HG02623 (cell line): ENCODE results near the gene RNF130.
A peak's percentile ranks its signal among the peaks of the same experiment; 100 is the strongest.

Source experiments
- ATAC-seq: cut with Tn5 transposase; IDR thresholded peaks from one replicate; pipeline ENCODE4 v1.9.1; 2021; ENCODE audit warnings: moderate library complexity; ENCODE audit not compliant: unreplicated experiment

RNF130 gene

DNA sequence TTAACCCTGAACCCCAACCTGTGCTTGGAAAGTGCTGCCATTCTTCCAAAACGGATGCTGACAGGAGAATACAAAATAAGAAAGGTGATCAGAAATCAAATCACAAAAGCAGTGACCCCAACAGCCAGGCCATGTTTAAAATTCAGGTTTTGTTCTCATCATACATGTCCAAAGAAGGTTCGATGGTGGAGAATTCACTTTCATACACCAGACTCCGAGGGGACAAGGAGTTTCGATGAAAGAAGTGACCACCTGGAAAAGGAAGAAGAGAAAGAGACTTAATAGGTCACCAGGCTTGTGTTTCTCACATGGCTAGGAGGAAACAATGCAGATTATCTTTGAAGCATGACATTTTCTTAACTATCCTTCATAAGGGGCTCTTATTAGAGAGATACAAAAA is 151.4 kb downstream of the RNF130 start:
- no peak for ATAC-seq

DNA sequence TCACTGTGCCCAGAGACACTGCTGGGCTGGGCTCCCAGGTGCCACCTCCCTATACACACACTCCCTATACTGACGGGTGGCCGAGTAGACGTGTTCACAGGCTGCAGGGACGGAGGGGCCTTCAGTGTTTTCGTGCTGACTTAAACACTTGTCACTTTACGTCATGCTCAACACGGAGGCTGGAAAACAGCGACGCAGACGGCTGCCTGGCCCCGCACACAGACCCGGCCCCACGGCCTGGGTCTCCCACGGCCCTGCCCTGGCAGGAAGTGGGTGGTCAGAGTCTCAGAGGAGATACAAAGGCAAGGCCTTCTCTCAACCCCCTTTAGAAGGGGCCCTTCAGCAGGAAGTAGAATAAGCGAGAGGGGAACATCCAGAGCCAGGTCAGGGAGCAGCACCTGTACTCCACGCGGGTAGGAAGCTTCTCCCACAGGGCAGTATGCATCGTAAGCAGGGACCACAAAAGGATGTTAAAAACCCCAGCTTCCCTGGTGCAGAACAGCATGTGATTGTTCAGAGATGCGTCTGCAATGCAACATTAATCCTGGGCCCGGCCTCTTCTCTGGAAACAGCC is 152.0 kb downstream of the RNF130 start:
- no peak for ATAC-seq

DNA sequence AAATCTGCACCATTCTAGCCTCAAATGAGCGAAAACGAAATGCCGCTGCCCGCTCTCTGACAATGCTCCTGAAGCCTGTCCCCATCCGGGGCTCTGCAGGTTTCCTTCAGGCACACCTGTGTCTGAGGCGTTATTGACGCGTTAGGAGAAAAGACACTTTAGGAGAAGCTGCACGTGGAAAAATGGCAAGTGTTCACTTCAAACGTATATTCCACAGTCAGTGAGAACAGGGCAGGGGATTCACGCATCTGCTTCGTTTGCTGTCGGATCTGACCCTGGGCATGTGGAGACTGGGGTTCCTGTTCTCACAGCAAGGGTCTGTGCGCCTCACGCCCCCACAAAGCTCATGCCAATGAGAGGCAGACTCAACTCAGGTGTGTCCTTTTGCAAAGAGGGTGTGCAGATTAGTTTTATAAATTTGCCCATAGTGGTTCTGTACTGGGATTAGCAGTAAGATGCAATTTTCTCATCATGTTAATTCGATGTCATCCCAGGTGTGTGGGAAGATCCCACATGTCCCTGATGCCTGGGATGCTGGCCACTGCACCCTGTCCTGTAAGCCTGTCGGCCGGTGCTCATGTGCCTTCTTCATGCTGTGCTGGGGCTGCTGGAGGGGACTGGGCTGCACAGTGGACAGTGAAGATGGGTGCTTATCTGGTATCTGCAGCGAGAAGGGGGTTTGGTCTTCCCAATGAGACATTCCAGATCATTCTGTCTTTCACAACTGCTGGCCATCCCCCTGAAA is 152.6 kb downstream of the RNF130 start:
- no peak for ATAC-seq

DNA sequence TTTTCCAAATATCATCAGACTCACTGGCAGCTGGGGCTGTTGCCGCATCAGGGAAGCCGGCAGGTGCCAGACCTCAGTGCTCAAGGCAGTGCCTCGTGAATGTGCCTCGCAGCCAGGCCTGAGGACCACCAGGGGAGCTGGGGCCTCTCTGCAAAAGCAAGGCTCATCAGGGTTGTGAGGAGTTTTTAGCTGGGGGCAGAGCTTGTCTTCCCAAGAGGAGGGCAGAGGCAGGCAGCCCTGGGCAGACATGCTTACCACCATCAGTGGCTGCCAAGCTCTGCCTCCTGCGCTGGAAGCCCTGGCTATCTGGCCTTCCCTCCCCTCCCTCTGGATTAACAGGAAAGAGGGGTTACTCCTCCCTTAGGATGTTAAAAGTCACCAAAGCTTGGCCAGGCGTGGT is 155.0 kb downstream of the RNF130 start:
- ATAC-seq = no peak

DNA sequence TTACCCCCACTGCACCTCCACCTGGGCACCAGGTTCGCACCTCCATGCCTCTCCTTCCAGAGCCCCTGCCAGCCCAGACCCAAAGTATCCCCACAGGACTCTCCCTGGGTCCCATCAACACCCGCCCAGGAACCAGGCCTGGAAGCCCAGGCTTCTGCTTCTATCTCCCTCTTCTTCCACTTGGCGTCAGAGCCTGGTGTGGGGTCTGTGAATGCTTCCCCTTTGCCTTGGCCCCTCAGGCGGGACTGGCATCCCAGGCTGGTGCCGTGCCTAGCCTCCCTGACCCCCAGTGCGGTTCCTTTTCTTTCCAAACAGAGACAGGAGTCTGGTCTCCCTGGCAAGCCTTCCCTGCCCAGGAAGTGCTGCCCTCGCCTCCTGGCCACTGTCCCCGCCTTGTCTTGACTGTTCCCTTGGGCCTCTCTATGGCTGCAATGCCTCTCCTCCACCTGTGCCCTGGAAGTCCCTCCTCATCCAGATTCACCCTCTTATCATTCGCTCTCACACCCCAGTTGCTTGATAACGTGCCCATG is 156.1 kb downstream of the RNF130 start:
- no peak for ATAC-seq

DNA sequence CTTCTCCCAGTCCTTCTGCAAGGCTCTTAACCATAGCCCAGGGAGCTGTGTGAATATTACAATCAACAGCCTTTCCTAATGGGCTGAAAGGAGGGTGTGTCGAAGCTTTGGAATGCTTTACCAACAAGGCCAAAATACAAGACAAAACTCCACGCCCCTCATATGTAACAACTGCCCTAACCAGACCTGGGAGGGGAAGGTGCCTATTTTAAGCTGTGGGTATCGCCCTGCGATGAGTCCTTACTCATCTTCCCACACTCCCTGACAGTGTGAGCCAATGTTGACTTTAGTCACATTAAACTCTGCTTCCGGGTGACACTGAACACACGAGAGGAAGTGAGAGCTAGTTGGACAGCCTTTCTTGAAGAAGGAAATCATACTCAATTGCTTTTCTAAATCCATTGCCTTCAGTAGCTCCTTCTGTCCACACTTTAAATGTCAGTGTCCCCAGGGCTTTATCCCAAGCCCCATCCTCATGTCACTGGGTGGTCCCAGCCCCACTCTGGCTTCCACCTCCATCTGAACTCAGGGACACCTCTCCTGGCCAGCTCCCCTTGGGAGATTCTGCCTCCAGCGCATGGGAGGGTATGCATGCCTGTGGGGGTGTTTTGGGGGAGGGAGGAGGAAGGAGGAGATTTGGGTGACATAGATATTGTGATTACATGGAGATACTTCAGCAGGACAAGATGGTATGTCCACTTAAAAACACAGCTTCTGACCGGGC is 157.4 kb downstream of the RNF130 start:
- no peak for ATAC-seq

DNA sequence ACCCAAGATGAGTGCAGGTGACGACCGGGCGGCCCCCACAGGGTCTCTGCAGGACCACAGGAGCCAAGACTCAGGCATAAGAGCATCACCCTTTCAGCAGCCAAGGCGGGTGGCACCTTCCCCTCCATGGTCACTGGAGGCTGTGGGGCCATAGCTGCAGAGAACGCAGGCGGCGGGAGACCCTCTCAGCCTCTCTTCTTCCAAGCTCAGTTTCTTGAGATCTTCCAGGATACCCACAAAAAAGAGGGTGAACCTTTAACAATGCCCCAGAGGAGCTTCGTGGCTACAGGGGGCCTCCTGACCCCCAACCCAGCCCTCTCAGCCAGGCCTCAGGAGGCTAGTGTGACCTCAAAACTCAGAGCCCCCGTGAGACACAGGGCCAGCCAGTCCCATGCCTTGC is 158.1 kb downstream of the RNF130 start:
- ATAC-seq = no peak

DNA sequence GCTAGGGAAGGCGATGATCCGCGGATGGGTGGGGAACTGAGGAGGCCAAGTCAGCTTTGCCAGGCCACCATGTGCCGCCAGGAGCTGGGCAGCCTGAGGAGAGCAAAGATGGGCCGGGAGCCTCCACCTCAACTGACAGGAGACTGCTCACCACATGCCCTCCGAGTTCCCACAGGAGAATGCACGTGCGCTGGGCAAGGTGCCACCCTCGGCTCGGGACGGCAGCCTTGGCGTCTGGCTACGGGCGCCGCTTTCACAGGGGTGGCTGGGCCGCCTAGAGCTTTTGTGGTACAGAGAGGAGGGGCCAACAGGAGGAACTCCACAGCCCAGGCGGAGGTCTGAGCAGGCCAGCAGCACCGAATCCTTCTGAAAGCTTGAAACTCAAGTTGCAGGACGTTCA is 158.6 kb downstream of the RNF130 start:
- ATAC-seq = no peak

DNA sequence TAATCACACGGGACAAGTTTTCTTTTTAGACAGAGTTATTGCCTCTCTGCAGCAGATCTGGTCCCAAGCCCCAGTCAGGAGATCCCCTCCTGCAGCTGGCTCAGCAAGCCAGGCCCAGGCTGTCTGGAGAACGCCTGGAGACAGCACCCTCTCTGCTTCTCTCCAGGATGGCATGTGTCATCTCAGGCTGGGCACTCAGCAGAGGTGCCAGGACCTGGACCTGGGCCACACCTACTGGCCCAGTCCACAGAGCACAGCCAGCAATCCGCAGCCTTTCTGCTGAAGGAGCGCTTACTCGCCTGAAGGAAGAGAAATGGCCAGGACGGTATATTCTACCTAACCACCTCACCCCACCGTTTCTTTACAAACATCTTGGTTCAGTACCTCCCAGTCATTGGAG is 159.2 kb downstream of the RNF130 start:
- no peak for ATAC-seq

DNA sequence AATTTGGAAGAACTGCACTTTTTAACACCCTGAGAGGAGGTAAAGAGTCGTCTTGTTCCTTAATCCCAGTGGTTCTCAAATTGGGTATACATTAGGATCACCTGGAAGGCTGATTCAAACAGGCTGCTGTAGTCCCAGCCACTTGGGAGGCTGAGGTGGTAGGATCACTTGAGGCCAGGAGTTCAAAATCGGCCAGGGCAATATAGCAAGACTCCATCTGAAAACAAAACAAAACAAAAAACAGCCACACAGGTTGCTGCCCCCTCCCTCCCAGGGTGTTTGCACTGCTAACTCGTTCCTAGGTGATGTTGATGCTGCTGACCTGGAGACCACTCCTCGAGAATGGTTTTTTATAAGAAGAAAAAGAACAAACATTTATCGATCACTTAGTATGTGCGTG is 162.3 kb downstream of the RNF130 start:
- ATAC-seq = no peak

DNA sequence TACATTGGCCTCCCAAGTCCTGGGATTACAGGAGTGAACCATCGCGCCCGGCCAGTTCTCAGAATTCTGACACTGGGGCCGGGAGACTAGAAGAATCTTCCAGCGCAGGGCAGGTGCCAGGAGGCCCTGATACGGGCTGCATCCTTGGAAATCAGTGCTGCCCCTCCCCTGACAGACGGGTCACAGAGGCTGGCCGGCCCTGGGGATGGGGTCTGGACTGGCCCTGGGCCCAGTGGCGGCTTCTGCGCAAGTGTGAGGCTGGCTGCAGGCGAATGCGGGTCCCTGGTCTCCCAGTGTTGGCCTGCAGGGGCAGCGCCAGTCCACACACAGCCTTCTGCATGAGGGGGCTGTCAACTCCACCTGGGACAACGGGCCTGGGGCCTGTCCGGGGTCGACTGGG is 163.0 kb downstream of the RNF130 start:
- ATAC-seq = no peak

DNA sequence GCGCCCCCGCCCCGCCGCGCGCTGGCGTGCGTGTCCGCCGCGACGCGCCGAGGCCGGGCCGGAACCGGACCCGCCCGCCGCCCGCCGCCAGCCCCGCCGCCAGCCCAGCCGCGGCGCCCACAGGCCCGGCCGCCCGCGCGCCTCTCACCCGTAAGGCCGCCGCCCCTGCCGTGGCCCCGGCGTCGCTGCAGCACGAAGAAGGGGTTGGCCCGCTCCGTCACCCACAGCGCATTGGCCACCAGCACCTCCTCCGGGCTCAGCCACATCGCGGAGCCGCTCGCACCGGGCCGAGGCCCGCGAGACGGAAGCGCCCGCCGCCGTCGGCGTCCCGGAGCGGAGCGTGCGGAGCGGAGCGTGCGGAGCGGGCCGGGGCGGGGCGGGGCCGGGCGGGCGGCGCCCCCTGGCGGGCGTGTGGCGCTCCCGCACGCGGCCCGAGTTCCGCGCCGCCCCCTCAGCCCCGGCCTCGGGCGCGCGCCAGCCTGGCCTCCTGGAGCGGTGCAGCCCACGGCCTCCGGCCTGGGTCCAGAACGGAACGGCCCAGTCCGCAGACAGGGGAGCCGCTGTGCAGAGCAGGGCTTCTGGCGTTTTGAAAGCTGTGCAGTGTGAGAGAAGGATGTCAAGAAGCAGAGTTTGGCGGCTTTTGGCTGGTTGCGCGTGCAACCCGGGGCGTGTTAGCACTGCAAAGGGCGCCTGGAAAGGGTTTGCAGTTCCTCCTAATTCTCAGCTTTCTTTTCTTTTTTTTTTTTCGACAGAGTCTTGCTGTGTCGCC is 163.8 kb downstream of the RNF130 start, which contains the start of gene TBC1D9B:
TSS of gene TBC1D9B (minus strand) at position 342 of the 769 bp plus-strand sequence. CDS start at position 266, 76 bp downstream.
- peak; percentile 87 for ATAC-seq

DNA sequence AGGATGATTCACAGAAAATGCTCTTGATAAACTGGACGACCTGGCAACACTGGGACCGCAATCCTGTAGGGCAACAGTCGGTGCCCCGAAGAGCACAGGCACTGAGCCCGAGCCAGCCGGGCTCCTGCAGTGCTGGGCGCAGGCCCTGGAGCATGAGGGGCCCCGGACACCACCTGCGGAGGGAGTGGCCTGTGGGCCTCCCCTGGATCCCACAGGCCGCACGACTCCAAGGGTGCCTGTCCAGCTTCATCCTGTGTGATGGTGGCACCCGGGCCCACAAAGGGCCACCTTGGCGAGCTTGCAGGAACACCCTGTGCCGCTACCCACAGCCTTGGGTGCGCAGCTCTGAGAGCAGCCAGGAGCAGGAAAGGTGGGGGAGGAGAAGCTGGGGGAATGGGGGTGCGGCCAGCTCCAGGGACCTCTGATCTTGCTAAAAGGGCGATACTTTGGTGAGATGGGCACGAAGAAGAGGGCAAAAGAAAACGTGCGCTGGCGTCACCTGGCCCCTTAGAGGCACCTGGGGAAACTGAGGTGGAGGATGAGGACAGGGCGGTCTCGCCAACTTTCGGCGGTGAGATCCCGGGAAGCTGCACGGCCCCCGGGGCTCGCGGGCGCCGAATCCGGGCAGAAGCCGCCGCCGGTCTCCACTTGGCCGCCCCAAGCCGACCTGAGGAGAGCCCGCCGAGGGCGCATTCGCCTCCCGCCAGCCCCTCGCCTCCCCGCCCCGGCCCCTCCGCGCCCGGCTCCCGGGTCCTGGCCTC is 164.6 kb downstream of the RNF130 start:
- peak; percentile 33 for ATAC-seq

DNA sequence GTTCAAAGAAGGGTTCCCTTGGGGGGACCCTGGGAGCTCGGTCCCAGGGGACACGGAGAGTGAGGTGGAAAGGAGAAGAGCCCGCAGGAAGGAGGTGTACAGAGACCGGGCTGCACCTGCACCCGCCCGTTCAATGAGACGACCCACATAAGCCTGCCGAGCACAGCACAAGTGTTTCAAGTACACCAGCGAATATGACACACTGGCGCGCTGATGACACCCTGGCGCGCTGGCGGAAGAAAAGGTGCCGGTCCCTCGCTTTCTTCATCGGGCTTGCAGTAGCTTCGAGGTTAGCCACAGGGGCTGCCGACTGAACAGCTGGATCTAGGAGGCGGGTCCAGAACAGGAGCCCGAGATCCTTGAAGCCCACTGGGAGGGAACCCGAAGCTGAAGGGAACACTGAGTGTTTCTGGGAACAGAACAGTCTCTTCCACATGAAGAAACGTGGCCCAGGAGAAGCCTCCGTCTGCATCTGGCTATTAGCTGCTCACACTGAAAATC is 165.2 kb downstream of the RNF130 start:
- no peak for ATAC-seq

DNA sequence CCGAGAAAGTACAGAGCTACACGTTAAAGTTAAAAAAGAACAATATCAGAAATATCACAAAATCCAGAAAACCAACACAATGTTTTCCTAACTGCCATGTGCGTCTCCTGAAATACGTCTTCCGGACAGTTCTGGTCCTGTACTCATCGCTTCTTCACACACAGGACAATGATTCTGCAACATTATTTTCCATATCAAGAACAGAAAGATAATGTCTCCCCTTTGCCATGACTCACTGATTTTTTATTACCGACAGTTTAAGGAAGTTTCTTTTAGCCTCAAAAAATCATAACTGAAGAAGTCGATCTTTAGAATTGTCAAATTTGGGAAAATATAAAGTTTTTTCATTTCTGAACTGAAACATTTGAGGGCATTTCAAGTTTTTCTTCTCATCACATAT is 166.4 kb downstream of the RNF130 start:
- ATAC-seq = no peak
